T-helper 2 cell treated with Interferon-gamma antibody and Interleukin-4, amounts not matched to agents 5 μg/mL and 100 μg/mL, for 36 hours (primary cell): ENCODE results near the gene KIAA1549.
A peak's percentile ranks its signal among the peaks of the same experiment; 100 is the strongest.

Experiments used
- DNase-seq: peaks from one replicate; pipeline ENCODE4 v3.0.0; 2021; ENCODE audit warnings: low spot score
- H3K27ac Mint-ChIP-seq: one replicate; pipeline ENCODE4 v1.8.0; 2021; ENCODE audit warnings: mild to moderate bottlenecking, mixed read lengths
- H3K27me3 Mint-ChIP-seq: one replicate; pipeline ENCODE4 v1.8.0; 2021; ENCODE audit warnings: low read depth, mixed read lengths
- H3K36me3 Mint-ChIP-seq: one replicate; pipeline ENCODE4 v1.8.0; 2021; ENCODE audit warnings: low read depth, mixed read lengths
- H3K4me1 Mint-ChIP-seq: one replicate; pipeline ENCODE4 v1.8.0; 2021; ENCODE audit warnings: low read depth, mixed read lengths
- H3K4me3 Mint-ChIP-seq: one replicate; pipeline ENCODE4 v1.8.0; 2022; ENCODE audit warnings: mild to moderate bottlenecking, moderate library complexity, mixed read lengths
- H3K9me3 Mint-ChIP-seq: one replicate; pipeline ENCODE4 v1.8.0; 2021; ENCODE audit warnings: mixed read lengths

Gene KIAA1549

GRCh38 chr7:138845711-138846110, 135.5 kb downstream of the KIAA1549 start:
- no peak overlapping the region for H3K27ac Mint-ChIP-seq
- H3K4me1 Mint-ChIP-seq: no peaks in the 10 kb centered on the region
- H3K4me3 Mint-ChIP-seq: no peak overlapping the region
- H3K9me3 Mint-ChIP-seq: peaks cover 7% of the 10 kb centered on the region
- H3K36me3 Mint-ChIP-seq: no peaks in the 10 kb centered on the region
- no peak for DNase-seq
- H3K27me3 Mint-ChIP-seq: peaks cover 24% of the 10 kb centered on the region

GRCh38 chr7:138843632-138844580, 137.3 kb downstream of the KIAA1549 start:
- Mint-ChIP-seq H3K9me3 (no peaks in the 10 kb centered on the region), H3K36me3 (no peaks in the 10 kb centered on the region)

GRCh38 chr7:138842111-138842510, 139.1 kb downstream of the KIAA1549 start:
- Mint-ChIP-seq H3K4me3 (no peak overlapping the region), H3K4me1 (no peaks in the 10 kb centered on the region), H3K27ac (no peak overlapping the region), H3K9me3 (no peaks in the 10 kb centered on the region), H3K36me3 (no peaks in the 10 kb centered on the region), H3K27me3 (peaks cover 15% of the 10 kb centered on the region)
- DNase-seq: no peak

More at GRCh38 chr7:138843632-138844580, 137.3 kb downstream of the KIAA1549 start:
- Mint-ChIP-seq H3K27ac (no peak overlapping the region), H3K4me1 (no peaks in the 10 kb centered on the region), H3K27me3 (peaks cover 21% of the 10 kb centered on the region), H3K4me3 (no peak overlapping the region)
- no peak for DNase-seq

- peaks cover 11% of the 10 kb centered on the region for H3K27me3 Mint-ChIP-seq
- H3K4me1 Mint-ChIP-seq: peaks cover 6% of the 10 kb centered on the region
- DNase-seq: no peak
- H3K9me3 Mint-ChIP-seq: no peaks in the 10 kb centered on the region
- H3K4me3 Mint-ChIP-seq: no peak overlapping the region
- no peaks in the 10 kb centered on the region for H3K36me3 Mint-ChIP-seq
- H3K27ac Mint-ChIP-seq: no peak overlapping the region
Measured at GRCh38 chr7:138838166-138838565, 143.0 kb downstream of the KIAA1549 start.

GRCh38 chr7:138837627-138838026, 143.6 kb downstream of the KIAA1549 start:
- Mint-ChIP-seq H3K27me3 (peaks cover 16% of the 10 kb centered on the region), H3K4me3 (no peak overlapping the region), H3K4me1 (peaks cover 6% of the 10 kb centered on the region), H3K27ac (no peak overlapping the region), H3K9me3 (no peaks in the 10 kb centered on the region), H3K36me3 (no peaks in the 10 kb centered on the region)
- no peak for DNase-seq

GRCh38 chr7:138835087-138835486, 146.1 kb downstream of the KIAA1549 start:
- peaks cover 24% of the 10 kb centered on the region for H3K27me3 Mint-ChIP-seq
- no peaks in the 10 kb centered on the region for H3K9me3 Mint-ChIP-seq
- H3K4me3 Mint-ChIP-seq: no peak overlapping the region
- H3K27ac Mint-ChIP-seq: no peak overlapping the region
- H3K4me1 Mint-ChIP-seq: peaks cover 6% of the 10 kb centered on the region
- no peaks in the 10 kb centered on the region for H3K36me3 Mint-ChIP-seq
- no peak for DNase-seq

GRCh38 chr7:138834583-138834982, 146.6 kb downstream of the KIAA1549 start:
- Mint-ChIP-seq H3K27ac (no peak overlapping the region), H3K36me3 (no peaks in the 10 kb centered on the region), H3K4me3 (no peak overlapping the region), H3K27me3 (peaks cover 26% of the 10 kb centered on the region), H3K9me3 (no peaks in the 10 kb centered on the region), H3K4me1 (peaks cover 6% of the 10 kb centered on the region)
- DNase-seq: no peak

- Mint-ChIP-seq H3K9me3 (no peaks in the 10 kb centered on the region), H3K4me3 (no peak overlapping the region), H3K4me1 (peaks cover 6% of the 10 kb centered on the region), H3K27ac (no peak overlapping the region), H3K27me3 (peaks cover 25% of the 10 kb centered on the region), H3K36me3 (no peaks in the 10 kb centered on the region)
- DNase-seq: no peak
Measured at GRCh38 chr7:138833596-138833995, 147.6 kb downstream of the KIAA1549 start.

GRCh38 chr7:138832966-138833365, 148.2 kb downstream of the KIAA1549 start:
- no peak overlapping the region for H3K4me3 Mint-ChIP-seq
- no peak for DNase-seq
- H3K27ac Mint-ChIP-seq: no peak overlapping the region
- peaks cover 6% of the 10 kb centered on the region for H3K4me1 Mint-ChIP-seq
- peaks cover 29% of the 10 kb centered on the region for H3K27me3 Mint-ChIP-seq
- H3K9me3 Mint-ChIP-seq: no peaks in the 10 kb centered on the region
- no peaks in the 10 kb centered on the region for H3K36me3 Mint-ChIP-seq

- peaks cover 34% of the 10 kb centered on the region for H3K27me3 Mint-ChIP-seq
- H3K4me1 Mint-ChIP-seq: peaks cover 16% of the 10 kb centered on the region
- H3K36me3 Mint-ChIP-seq: no peaks in the 10 kb centered on the region
- H3K9me3 Mint-ChIP-seq: no peaks in the 10 kb centered on the region
- no peak for DNase-seq
- H3K4me3 Mint-ChIP-seq: no peak overlapping the region
- H3K27ac Mint-ChIP-seq: no peak overlapping the region
Measured at GRCh38 chr7:138829335-138829734, 151.9 kb downstream of the KIAA1549 start.

GRCh38 chr7:138828302-138828701, 152.9 kb downstream of the KIAA1549 start:
- no peaks in the 10 kb centered on the region for H3K9me3 Mint-ChIP-seq
- H3K4me1 Mint-ChIP-seq: peaks cover 11% of the 10 kb centered on the region
- no peak for DNase-seq
- H3K4me3 Mint-ChIP-seq: no peak overlapping the region
- peaks cover 30% of the 10 kb centered on the region for H3K27me3 Mint-ChIP-seq
- no peaks in the 10 kb centered on the region for H3K36me3 Mint-ChIP-seq
- H3K27ac Mint-ChIP-seq: no peak overlapping the region

GRCh38 chr7:138825049-138825721, 156.0 kb downstream of the KIAA1549 start:
- DNase-seq: no peak
- no peaks in the 10 kb centered on the region for H3K36me3 Mint-ChIP-seq
- H3K9me3 Mint-ChIP-seq: no peaks in the 10 kb centered on the region
- peaks cover 15% of the 10 kb centered on the region for H3K27me3 Mint-ChIP-seq
- H3K4me1 Mint-ChIP-seq: peaks cover 11% of the 10 kb centered on the region
- H3K27ac Mint-ChIP-seq: peak overlapping the region; percentile 24
- H3K4me3 Mint-ChIP-seq: peak overlapping the region; percentile 45

- DNase-seq: no peak
- no peak overlapping the region for H3K4me3 Mint-ChIP-seq
- no peaks in the 10 kb centered on the region for H3K9me3 Mint-ChIP-seq
- no peaks in the 10 kb centered on the region for H3K36me3 Mint-ChIP-seq
- H3K27ac Mint-ChIP-seq: no peak overlapping the region
- H3K4me1 Mint-ChIP-seq: peaks cover 11% of the 10 kb centered on the region
- H3K27me3 Mint-ChIP-seq: peaks cover 7% of the 10 kb centered on the region
Measured at GRCh38 chr7:138822867-138823535, 158.2 kb downstream of the KIAA1549 start.

GRCh38 chr7:138821912-138822311, 159.3 kb downstream of the KIAA1549 start:
- Mint-ChIP-seq H3K27me3 (peaks cover 2% of the 10 kb centered on the region), H3K4me3 (no peak overlapping the region), H3K4me1 (peaks cover 12% of the 10 kb centered on the region), H3K36me3 (peaks cover under 1% of the 10 kb centered on the region), H3K27ac (no peak overlapping the region), H3K9me3 (no peaks in the 10 kb centered on the region)
- no peak for DNase-seq
